Stimulated activated CD4-positive, alpha-beta T cell treated with anti-CD3 and anti-CD28 coated beads, Interleukin-12 subunit alpha, Interleukin-12 subunit beta, amount 100 ng/mL, for 4 hours (primary cell): ENCODE measurements around the gene CPT1A.
"Not testable (repeated sequence)": the region's sequence is repeated elsewhere in the genome, so short reads cannot be mapped to it uniquely, and the experiment has no call there.

Experiments
- DNase-seq: peaks from one replicate; pipeline ENCODE4 v3.0.0-alpha.2; 2020

Gene CPT1A

DNA sequence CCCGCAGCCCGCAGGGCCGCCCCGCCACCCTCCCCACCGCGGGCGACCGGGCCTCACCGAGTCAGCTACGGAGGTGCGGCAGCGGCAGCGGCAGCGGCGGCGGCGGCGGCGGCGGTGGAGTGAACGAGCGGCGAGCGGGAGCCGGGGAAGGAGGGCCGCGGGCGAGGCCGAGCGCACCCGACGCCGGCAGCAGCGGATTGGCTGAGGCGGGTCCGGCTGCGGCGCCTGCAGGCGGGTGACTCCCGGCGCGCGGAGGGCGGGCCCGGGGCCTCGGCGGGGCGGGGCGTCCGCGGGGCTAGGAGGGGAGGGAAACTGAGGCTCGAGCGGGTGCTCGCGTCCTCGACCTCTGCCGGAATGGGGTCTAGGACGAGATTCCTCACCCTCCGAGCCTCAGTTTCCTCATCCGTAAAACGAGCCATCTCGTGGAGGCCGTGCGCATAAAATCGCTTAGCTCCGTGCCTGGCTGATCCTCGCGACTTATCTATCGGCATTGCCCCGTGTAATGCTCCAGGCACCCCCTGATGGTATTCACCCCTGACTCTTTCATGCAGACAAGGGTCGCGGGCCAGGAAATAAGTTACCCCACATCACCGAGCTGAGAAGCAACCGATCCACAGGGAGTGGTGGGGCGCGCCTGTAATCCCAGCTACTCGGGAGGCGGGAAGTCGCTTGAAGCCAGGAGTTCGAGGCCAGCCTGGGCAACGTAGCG lies at the start of gene CPT1A:
Gene CPT1A (minus strand): TSS at position 199 of the 709 bp plus-strand sequence. CDS start 26,442 bp downstream, outside the sequence.
- DNase-seq: peak; percentile 65

- no peak for DNase-seq
These were observed 48.9 kb upstream of the CPT1A start for GRCh38 chr11:68890490-68891231.

DNA sequence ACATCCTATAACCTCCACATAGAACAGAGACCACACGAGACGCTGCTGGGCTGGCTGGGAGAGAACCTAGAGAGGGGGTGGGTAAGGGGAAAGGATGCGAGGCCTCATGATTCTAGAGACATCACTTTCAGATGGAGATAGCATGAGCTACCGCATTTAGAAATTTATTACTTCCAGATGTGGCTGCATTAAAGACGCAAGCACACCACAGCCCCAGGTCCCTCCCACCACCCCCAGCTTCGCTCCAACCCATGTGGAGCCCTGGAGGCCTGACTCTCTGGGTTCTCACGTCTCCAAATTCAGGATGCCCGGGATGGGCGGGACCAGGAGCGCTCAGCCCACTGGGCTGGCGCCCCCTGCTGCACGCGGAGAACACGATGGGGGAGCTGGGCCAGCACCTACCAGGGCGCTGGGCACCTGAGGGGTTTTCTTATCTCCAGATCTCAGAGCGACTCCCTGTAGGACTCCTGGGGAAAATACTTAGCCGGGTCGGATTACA lies 48.3 kb upstream of the CPT1A start:
- peak; percentile 6 for DNase-seq

GRCh38 chr11:68884827-68885226 lies 43.1 kb upstream of the CPT1A start:
- DNase-seq: not testable (repeated sequence)

GRCh38 chr11:68882391-68882790 lies 40.7 kb upstream of the CPT1A start:
- DNase-seq: no peak

GRCh38 chr11:68881320-68881719 lies 39.6 kb upstream of the CPT1A start:
- no peak for DNase-seq

DNA sequence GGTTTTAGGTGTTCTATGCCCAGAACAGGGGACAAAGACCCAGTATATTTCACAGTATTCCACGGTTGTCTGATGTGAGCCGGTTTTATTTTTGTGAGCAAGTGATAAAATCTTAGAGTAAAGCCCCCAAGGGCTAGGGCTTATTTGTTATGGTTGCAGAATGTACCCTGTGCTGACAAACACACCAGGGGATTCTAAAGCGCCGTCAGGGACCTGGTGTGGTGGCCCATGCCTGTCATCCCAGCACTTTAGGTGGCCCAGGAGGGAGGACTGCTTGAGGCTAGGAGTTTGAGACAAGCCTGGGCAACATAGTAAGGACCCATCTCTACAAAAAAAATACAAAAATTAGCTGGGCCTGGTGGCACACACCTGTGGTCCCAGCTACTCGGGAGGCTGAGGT lies 39.1 kb upstream of the CPT1A start:
- DNase-seq: no peak

GRCh38 chr11:68878022-68878421 lies 36.3 kb upstream of the CPT1A start:
- DNase-seq: no peak

DNA sequence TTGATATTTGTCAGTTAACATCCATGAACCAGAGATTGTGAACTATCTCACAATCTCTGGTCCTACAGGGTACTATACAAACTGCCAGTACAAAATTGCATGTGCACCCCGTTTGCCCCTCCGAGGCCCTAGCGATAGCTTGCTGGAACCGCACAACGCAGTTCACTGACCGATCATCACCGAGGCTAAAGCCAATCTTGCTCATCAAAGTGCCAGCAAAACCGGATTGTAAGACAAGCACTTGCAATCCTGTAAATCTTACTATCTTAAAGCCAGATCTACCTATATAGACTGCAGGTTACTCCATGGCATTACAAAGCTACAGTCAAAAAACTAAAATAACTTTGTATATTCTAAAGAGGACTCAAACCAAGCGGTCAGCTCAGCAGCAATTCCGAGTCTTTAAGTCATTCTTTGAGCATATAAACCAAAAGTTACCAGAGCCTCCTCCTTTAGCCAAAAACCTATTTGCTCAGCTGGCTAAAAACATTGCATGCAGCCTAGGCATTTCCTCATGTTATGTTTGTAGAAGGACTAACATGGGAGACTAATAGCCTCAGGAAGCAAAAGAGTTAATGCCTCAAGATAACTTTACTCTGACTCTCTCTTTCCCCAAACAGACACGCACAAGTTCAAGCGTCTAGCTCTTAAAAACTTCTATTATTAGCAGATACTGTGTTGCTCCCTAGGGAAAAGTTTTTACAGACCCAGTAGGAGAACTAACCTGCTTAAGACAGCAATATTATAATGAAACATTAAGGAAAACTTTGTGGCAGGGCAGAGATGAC lies 30.7 kb upstream of the CPT1A start:
- DNase-seq: no peak

DNA sequence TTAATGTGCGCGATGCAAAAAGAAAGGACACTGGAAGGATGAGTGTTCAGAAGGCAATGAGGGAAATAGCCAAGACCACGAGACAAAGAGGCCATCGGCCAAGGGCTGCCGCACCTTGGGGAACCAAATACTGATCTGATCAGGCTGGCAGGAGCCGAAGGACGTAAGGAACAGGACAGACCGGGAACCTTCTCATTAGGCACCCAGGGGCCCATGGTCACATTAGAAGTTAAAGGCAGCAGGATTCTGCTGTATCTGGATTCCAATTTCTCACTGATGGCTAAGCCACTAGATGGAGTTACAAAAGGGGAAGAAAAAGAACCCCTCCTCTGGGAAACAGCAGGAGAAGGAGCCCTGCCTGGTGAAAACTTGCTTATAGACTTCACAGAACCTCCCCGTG lies 28.8 kb upstream of the CPT1A start:
- DNase-seq: no peak

DNA sequence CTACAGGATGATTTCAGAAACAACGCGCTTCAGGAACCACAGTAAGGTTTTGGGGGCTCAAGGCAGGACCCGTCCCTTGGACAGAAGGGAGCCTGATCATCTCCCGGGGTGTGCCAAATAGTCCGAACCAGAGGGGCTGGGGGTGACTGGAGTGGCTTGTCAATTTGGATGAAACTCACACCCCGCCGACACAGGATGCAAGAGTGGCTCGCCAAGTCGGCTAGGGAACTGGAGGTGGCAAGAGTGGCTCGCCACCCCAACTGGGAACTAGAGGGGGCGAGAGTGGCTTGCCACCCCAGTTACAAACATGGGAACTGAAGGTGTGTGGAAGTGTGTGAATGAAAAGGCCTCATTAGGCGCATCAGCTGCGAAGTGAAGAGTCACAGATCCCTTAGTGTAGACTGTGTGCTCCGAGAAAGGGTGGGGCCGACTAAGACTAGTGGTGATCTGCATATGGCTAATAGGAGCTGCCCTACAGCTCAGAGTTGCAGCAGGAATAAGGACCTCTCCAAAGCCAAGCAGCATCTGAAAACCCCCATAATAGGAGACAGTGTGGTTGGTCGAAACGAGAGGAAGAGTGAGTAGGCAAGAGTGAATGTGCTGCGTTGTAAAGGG lies 26.6 kb upstream of the CPT1A start:
- DNase-seq: no peak

DNA sequence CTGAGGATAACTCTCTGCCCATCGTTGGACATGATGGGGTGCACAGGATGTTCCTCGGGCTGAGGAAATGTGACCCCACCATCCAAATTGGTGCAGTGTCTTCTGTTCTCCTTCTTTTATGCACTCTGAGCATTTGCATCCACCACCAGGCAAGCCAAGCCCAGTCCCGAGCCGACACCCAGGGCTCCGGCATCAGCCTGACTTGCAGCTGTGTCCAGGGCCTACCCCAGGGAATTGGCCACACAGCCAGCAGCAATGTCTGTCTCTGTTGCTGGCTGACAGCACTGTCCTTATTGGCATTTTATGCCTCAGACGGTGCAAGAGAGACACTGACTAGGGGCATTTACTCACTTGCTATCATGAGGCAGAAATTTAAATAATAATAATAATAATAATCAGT lies 25.4 kb upstream of the CPT1A start:
- no peak for DNase-seq

GRCh38 chr11:68865241-68865640 lies 23.5 kb upstream of the CPT1A start:
- no peak for DNase-seq

DNA sequence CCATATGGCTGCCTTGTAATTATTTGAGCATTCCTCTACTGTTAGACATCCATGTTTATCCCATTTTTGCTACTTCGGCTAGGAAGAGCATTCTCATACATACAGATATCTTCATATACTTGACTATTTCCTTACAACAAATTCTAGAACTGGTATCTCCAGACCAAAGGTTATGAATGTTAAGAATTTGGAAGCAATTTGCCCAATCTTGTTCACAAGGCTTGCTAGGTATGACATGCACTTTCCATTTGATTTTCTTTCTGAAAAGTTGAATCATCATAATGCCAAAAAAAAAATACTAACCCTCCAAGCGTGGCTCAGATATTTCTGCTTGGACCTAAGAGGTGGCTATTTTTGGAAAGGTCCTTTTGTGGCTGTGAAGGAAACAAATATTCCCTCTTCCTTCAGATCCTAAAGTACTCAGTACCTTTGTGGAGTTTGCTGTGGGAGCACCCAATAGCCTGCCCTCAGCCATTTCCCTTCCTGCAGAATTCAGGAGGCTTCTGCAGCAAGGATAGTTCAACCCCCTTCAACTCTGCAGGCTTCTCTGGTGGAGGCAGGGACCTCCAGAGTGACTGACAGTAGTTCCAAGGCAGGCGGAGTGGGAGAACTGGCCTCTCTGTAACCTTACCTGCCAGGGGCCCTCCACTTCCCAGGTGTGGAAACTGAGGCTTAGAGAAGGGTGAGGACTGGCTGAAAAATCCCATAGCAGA lies 22.0 kb upstream of the CPT1A start:
- no peak for DNase-seq

DNA sequence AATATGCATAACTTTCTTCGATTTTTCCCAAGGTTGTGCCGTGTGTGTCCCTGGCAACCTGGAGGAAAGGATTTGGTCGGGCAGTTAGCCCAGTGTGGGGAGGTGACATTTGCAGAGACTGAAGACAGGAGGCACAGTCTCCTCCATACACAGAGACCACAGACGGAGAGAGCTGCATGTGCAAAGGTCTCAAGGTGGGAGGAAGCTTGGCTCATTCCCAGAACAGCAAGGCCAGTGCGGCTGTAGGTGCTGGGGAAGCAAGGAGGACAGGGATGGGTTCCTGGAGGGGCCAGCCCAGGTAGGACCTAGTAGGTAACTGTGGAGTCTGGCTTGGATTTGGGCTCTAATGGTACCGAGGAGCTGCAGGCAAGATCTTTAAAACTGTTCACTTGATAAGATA lies 20.7 kb upstream of the CPT1A start:
- no peak for DNase-seq

GRCh38 chr11:68859123-68859522 lies 17.4 kb upstream of the CPT1A start:
- no peak for DNase-seq

GRCh38 chr11:68857037-68857586 lies 15.4 kb upstream of the CPT1A start:
- no peak for DNase-seq

- DNase-seq: not testable (repeated sequence)
These were observed 14.8 kb upstream of the CPT1A start for GRCh38 chr11:68856425-68857030.

- no peak for DNase-seq
These were observed 13.7 kb upstream of the CPT1A start for GRCh38 chr11:68855205-68855981.

DNA sequence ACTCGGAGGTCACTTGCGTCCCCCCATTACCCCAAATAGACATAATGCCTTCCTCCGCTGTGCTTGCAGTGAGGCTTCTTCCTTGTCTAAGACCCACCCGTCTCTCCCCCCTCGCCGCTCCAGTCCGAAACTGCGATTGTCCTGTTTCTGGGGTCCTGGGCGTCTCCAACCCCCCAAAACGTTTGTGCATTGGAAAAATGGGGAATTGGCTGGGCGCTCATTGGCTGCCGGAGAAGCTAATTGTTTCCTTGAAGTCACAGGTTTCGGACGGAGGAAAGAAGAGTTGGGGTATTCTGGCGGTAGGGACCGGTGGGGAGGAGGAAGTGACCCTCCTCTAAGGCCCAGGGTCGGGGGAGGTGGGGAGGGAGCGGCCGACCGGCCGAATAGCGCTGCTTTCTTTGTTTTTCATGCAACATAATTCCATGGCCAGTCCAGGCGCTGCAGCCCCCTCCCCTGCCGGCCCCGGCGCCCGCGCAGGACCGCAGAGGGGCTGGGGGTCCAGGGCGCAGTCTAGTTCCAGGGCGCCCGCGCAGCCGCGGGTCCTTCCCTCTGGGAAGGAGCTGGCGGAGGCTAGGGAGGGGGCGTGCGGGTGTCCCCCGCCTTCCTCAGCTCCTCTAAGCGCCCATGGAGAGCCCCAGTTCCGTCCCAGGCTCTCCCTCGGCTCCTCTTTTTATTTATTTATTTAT lies 12.7 kb upstream of the CPT1A start:
- no peak for DNase-seq
